ENCODE results near the gene SPEF1. TPM values are rescaled to one million over a fixed set of nuclear protein-coding genes. Genes with fewer than 3 reads are reported as not detected.

Gene SPEF1
- total RNA-seq, 1 experiment from 2014 or later: not detected

DNA sequence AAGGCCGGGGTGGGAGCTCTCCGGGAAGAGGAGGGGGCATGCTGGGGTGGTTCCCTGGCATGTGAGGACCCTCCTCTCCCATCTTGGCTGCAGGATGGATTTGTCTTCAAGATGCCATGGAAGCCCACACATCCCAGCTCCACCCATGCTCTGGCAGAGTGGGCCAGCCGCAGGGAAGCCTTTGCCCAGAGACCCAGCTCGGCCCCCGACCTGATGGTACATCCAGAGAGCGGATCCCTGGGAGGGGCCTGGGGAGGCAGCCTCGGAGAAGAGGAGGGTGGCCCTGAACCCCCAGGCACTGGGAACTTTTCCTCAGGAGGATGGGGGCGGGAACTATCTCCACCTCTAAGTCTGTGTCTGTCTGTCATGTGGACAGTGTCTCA, 19.6 kb upstream of the SPEF1 start:
- Mint-ChIP-seq H3K36me3 (ENCODE audit: insufficient read depth, unreplicated experiment) (peaks cover 80% of the 10 kb centered on the region), H3K27ac (ENCODE audit: low read depth, unreplicated experiment) (no peak overlapping the region), H3K27me3 (ENCODE audit: insufficient read depth, unreplicated experiment) (no peaks in the 10 kb centered on the region), H3K4me1 (ENCODE audit: insufficient read depth, unreplicated experiment) (peaks cover 59% of the 10 kb centered on the region), H3K4me3 (ENCODE audit: unreplicated experiment) (no peak overlapping the region), H3K9me3 (ENCODE audit: unreplicated experiment) (no peaks in the 10 kb centered on the region)
- ChIA-PET CTCF (interaction anchor here (0.8 to 3.3 kb wide), 5 partner anchors 10 to 19 kb away, joined by 3 to 25 read pairs (median 5); partner anchors contain the start of gene AP5S1), POLR2A (interaction anchor here (0.6 to 2.5 kb wide), 4 partner anchors 20 to 393 kb away, joined by 3 to 10 read pairs (median 4); partner anchors contain the start of gene AP5S1)
- no peak for TF ChIP-seq CTCF (IDR thresholded peaks at IDR 0.05; ENCODE audit: unreplicated experiment)
- BruUV-seq (replicated peaks): no TSS peak
- DNase-seq (ENCODE audit: unreplicated experiment): no peak
- intact Hi-C loops (cut with micrococcal nuclease): no loop called here

DNA sequence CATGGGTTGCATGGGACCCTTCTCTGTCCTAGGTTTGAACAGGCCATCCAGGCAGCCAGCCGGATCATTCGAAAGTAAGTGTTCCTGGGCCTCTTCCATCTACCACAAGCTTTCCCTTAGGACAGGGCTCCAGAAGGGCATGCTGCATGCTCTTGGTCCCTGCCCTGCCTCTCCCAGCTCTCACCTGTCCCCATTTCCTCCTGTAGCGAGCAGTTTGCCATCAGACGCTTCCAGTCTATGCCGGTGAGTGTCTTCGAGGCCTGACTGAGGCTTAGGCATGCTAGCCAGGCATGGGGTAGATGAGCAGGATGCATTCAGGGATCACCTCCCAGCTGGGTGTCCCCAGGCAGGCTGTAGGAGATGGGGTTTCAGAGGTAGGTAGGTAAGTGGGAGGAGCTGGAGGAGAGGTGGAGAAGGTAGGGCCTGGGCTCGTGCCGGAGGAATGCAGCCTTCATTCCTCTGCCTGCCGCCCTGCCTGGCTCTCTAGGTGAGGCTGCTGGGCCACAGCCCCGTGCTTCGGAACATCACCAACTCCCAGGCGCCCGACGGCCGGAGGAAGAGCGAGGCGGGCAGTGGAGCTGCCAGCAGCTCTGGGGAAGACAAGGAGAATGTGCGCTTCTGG, 19.1 kb upstream of the SPEF1 start:
- Mint-ChIP-seq H3K9me3 (ENCODE audit: unreplicated experiment) (no peaks in the 10 kb centered on the region), H3K36me3 (ENCODE audit: insufficient read depth, unreplicated experiment) (peaks cover 80% of the 10 kb centered on the region), H3K4me3 (ENCODE audit: unreplicated experiment) (no peak overlapping the region), H3K4me1 (ENCODE audit: insufficient read depth, unreplicated experiment) (peaks cover 54% of the 10 kb centered on the region), H3K27ac (ENCODE audit: low read depth, unreplicated experiment) (no peak overlapping the region), H3K27me3 (ENCODE audit: insufficient read depth, unreplicated experiment) (no peaks in the 10 kb centered on the region)
- no peak for TF ChIP-seq CTCF (IDR thresholded peaks at IDR 0.05; ENCODE audit: unreplicated experiment)
- DNase-seq (ENCODE audit: unreplicated experiment): no peak
- ChIA-PET CTCF (interaction anchor here (0.8 to 3.3 kb wide), 6 partner anchors 11 to 19 kb away, joined by 3 to 25 read pairs (median 5); partner anchors contain the start of gene AP5S1), POLR2A (interaction anchor here (0.5 to 2.5 kb wide), 6 partner anchors 20 to 392 kb away, joined by 3 to 10 read pairs (median 3); partner anchors contain the start of gene AP5S1)
- BruUV-seq (replicated peaks): no TSS peak
- intact Hi-C loops (cut with micrococcal nuclease): no loop called here

GRCh38 chr20:3798908-3799248, 17.6 kb upstream of the SPEF1 start:
- peak overlapping the region; percentile 97 for H3K4me3 Mint-ChIP-seq (ENCODE audit: unreplicated experiment)
- DNase-seq (ENCODE audit: unreplicated experiment): no peak
- intact Hi-C loops (cut with micrococcal nuclease): no loop called here
- H3K36me3 Mint-ChIP-seq (ENCODE audit: insufficient read depth, unreplicated experiment): peaks cover 68% of the 10 kb centered on the region
- no TSS peak for BruUV-seq (replicated peaks)
- H3K9me3 Mint-ChIP-seq (ENCODE audit: unreplicated experiment): no peaks in the 10 kb centered on the region
- peaks cover 43% of the 10 kb centered on the region for H3K4me1 Mint-ChIP-seq (ENCODE audit: insufficient read depth, unreplicated experiment)
- no peaks in the 10 kb centered on the region for H3K27me3 Mint-ChIP-seq (ENCODE audit: insufficient read depth, unreplicated experiment)
- CTCF ChIA-PET: interaction anchor here (1.0 to 3.3 kb wide), 2 partner anchors 11 to 20 kb away, joined by 3 to 25 read pairs; partner anchors contain the start of gene AP5S1
- H3K27ac Mint-ChIP-seq (ENCODE audit: low read depth, unreplicated experiment): no peak overlapping the region
- POLR2A ChIA-PET: no interaction called here
- no peak for TF ChIP-seq CTCF (IDR thresholded peaks at IDR 0.05; ENCODE audit: unreplicated experiment)

DNA sequence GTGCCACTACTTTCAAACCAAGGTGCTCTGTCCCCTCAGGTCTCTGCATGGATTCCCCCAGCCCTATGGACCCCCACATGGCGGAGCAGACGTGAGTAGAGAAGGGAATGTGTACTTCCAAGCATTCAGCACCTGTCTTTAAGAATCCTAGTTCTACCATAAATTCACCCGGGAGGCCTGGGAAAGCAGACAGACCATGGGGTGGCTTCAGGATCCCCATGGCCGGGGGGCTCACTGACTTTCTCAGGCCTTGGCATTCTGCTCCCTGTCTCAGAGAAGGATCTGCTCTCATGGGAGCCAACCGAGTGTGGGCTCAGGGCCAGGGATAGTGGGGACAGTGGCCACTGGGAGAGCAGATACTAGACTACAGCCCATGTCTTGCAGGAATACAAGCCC, 17.1 kb upstream of the SPEF1 start:
- H3K4me3 Mint-ChIP-seq (ENCODE audit: unreplicated experiment): peak overlapping the region; percentile 97
- CTCF ChIA-PET: interaction anchor here (0.6 to 3.3 kb wide), 2 partner anchors 21 to 46 kb away, joined by 3 to 25 read pairs; partner anchors contain the start of gene AP5S1
- BruUV-seq (replicated peaks): no TSS peak
- H3K36me3 Mint-ChIP-seq (ENCODE audit: insufficient read depth, unreplicated experiment): peaks cover 63% of the 10 kb centered on the region
- H3K27ac Mint-ChIP-seq (ENCODE audit: low read depth, unreplicated experiment): peak overlapping the region; percentile 94
- TF ChIP-seq CTCF (IDR thresholded peaks at IDR 0.05; ENCODE audit: unreplicated experiment): no peak
- no peaks in the 10 kb centered on the region for H3K9me3 Mint-ChIP-seq (ENCODE audit: unreplicated experiment)
- peaks cover 38% of the 10 kb centered on the region for H3K4me1 Mint-ChIP-seq (ENCODE audit: insufficient read depth, unreplicated experiment)
- H3K27me3 Mint-ChIP-seq (ENCODE audit: insufficient read depth, unreplicated experiment): no peaks in the 10 kb centered on the region
- no peak for DNase-seq (ENCODE audit: unreplicated experiment)
- POLR2A ChIA-PET: interaction anchor here (1.0 kb wide), 1 partner anchor 22 kb away, joined by 7 read pairs; the partner anchor contains the start of gene AP5S1
- intact Hi-C loops (cut with micrococcal nuclease): no loop called here

Data from MCF 10A (cell line).